Lower lobe of right lung (tissue), 2 donors: Measurements from ENCODE around the gene CHD6. TPM values are rescaled to one million over a fixed set of nuclear protein-coding genes. Genes with fewer than 3 reads are reported as not detected.
A peak's percentile ranks its signal among the peaks of the same experiment; 100 is the strongest.

Experiments
- ATAC-seq, 2 donors: fragments of 200-7000 bp; cut with Tn5 transposase; one replicate each; pipeline ENCODE4 v1.9.1; 2020 to 2022; ENCODE audit warnings: mild to moderate bottlenecking in 2 of 2, moderate library complexity in 2 of 2
- DNase-seq: peaks from one replicate; pipeline ENCODE4 v3.0.0-alpha.2; 2020
- H3K27ac ChIP-seq: fragments of 200-600 bp; one replicate; pipeline ENCODE4 v1.8.0; 2022
- H3K27me3 ChIP-seq: fragments of 200-600 bp; one replicate; pipeline ENCODE4 v1.8.0; 2022; ENCODE audit warnings: low read depth
- H3K36me3 ChIP-seq: fragments of 200-600 bp; one replicate; pipeline ENCODE4 v1.8.0; 2022; ENCODE audit warnings: mild to moderate bottlenecking
- H3K4me1 ChIP-seq: fragments of 200-600 bp; one replicate; pipeline ENCODE4 v1.8.0; 2022
- H3K4me3 ChIP-seq: fragments of 200-600 bp; one replicate; pipeline ENCODE4 v1.8.0; 2022; ENCODE audit warnings: mild to moderate bottlenecking
- H3K9me3 ChIP-seq: fragments of 200-600 bp; one replicate; pipeline ENCODE4 v1.8.0; 2022
- intact Hi-C: fragments of 100-400 bp; cut with DNase I; formaldehyde crosslinking; loops from one replicate; pipeline ENCODE4 v1.11.0; 2022
- total RNA-seq: library from RNA; stranded (reverse); fragmentation: NEBNext Ultra II Directional; extraction: Animal tissue kit (Norgen Biotek cat#: 25700); gene quantifications from one replicate; pipeline ENCODE4 v1.2.1, GENCODE V29; 2021
- TF ChIP-seq, protein P1 (sequence below): fragments of 200-600 bp; IDR thresholded peaks from one replicate; pipeline ENCODE4 v1.8.0; 2022; ENCODE audit warnings: antibody characterized with exemption, mild to moderate bottlenecking
- donor health status: DM: no; HTN: yes; CAD: no; lungs with severe emphysema.

The CHD6 gene
- total RNA-seq, 1 donor from 2014 or later: 43.6 TPM

DNA sequence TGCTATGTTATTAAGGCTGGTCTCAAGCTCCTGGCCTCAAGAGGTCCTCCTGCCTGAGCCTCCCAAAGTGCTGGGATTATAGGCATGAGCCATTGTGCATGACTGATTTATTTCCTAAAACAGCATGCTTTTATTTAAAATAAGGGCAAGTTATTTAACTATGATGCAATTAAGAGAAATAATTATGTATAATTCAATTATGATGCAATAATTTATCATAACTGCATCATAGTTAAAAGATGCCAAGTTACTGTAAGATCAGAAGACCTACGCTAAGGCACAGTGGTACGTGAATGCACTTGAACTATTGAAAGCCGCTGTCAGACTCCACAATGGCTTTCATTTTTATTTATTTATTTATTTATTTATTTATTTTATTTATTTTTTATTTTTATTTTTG is 227.3 kb downstream of the CHD6 start:
- TF ChIP-seq, protein P1, sequence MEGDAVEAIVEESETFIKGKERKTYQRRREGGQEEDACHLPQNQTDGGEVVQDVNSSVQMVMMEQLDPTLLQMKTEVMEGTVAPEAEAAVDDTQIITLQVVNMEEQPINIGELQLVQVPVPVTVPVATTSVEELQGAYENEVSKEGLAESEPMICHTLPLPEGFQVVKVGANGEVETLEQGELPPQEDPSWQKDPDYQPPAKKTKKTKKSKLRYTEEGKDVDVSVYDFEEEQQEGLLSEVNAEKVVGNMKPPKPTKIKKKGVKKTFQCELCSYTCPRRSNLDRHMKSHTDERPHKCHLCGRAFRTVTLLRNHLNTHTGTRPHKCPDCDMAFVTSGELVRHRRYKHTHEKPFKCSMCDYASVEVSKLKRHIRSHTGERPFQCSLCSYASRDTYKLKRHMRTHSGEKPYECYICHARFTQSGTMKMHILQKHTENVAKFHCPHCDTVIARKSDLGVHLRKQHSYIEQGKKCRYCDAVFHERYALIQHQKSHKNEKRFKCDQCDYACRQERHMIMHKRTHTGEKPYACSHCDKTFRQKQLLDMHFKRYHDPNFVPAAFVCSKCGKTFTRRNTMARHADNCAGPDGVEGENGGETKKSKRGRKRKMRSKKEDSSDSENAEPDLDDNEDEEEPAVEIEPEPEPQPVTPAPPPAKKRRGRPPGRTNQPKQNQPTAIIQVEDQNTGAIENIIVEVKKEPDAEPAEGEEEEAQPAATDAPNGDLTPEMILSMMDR: no peak
- H3K9me3 ChIP-seq: no peaks in the 10 kb centered on the region
- intact Hi-C loops: no loop called here
- ATAC-seq: no peak
- no peaks in the 10 kb centered on the region for H3K36me3 ChIP-seq
- DNase-seq: no peak
- no peak overlapping the region for H3K27ac ChIP-seq
- H3K4me3 ChIP-seq: no peak overlapping the region
- H3K4me1 ChIP-seq: no peaks in the 10 kb centered on the region
- H3K27me3 ChIP-seq: no peaks in the 10 kb centered on the region

GRCh38 chr20:41387444-41387851 is 230.7 kb downstream of the CHD6 start:
- Histone ChIP-seq H3K4me1 (no peaks in the 10 kb centered on the region), H3K36me3 (no peaks in the 10 kb centered on the region), H3K9me3 (no peaks in the 10 kb centered on the region), H3K4me3 (no peak overlapping the region), H3K27me3 (no peaks in the 10 kb centered on the region), H3K27ac (no peak overlapping the region)
- ATAC-seq (no peak), DNase-seq (peak; percentile 35)
- intact Hi-C loops: no loop called here
- TF ChIP-seq, protein P1: no peak

DNA sequence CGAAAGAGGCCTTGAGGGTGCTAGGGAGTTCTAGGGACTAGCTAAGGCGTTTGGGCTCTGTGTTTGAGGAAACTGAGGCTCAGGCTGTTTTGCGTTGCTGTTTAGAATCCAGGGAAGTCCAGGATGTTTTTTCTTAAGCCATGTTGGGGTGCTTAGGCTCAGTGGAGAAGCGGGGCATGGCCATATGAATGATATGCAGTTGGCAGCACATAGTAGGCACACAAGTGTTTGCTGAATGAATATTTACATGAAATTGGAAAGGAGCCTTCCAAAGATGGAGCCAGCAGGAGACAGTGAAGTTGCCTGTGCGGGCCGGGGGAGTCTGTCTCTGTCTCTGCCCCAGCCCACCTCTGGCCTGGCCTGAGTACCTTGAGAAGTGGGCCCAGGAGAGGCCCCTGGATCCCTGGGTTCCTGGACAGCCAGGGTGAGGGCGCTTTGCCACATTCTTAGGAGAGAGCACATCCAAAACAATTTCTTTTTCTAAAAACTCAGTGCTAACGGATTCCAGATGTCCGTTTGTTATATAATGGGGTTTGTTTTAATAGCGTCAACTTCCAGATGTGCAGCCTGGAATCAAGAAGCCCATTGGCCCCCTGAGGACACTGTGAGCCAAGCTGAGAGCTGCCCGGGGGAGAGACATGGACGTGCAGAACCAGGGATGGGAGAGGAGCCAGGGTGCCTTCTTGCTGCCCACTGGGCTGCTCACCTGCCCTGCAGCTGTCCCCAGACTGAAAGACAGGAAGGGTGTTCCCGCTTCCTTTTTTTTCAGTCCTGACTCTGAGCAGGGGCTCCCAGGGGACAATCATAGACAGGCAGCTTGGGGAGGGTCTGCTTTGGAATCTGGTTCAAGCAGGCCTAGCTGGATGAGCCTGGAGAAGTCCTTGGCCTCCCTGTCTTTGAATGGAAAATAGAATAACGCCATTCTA is 231.4 kb downstream of the CHD6 start:
- ATAC-seq (peak in 1 of 2 donors; percentile 32), DNase-seq (peak; percentile 32)
- Histone ChIP-seq H3K4me3 (no peak overlapping the region), H3K36me3 (no peaks in the 10 kb centered on the region), H3K4me1 (no peaks in the 10 kb centered on the region), H3K27me3 (no peaks in the 10 kb centered on the region), H3K27ac (no peak overlapping the region), H3K9me3 (no peaks in the 10 kb centered on the region)
- intact Hi-C loops: no loop called here
- TF ChIP-seq, protein P1: no peak

- no peaks in the 10 kb centered on the region for H3K36me3 ChIP-seq
- no peak overlapping the region for H3K4me3 ChIP-seq
- no peak for DNase-seq
- ATAC-seq: no peak
- peaks cover 8% of the 10 kb centered on the region for H3K27me3 ChIP-seq
- intact Hi-C loops: no loop called here
- no peaks in the 10 kb centered on the region for H3K9me3 ChIP-seq
- no peaks in the 10 kb centered on the region for H3K4me1 ChIP-seq
- no peak overlapping the region for H3K27ac ChIP-seq
- TF ChIP-seq, protein P1: no peak
Observed at GRCh38 chr20:41382791-41383305, 235.3 kb downstream of the CHD6 start.

DNA sequence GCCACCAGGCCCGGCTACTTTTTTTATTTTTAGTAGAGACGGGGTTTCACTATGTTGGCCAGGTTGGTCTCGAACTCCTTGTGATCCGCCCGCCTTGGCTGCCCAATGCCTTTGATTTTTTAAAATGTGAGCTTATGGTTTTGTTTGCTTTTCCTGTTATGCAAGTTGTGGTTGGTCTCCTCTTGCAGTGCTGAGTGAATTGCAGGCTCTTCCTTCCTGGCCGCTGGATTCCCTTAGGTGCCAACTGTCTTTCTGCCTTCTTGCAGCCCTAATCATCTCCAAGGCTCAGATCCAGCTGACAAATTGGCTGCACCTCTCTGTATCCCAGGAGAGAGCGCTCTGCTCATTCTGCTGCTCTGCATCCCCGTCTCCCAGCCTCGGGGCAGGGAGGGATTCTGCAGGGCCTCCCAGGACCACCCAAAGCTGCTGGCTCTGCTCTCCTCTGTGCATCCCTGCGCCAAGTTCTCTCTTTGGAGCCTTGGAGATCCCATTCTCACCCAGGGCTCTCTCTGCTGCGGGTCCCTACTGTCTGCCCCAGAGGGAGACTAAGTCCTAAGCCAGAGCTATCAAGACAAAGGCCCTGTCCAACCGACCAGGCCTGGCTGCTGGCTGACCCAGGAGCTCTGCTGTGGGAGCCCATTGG is 237.5 kb downstream of the CHD6 start:
- ATAC-seq: no peak
- intact Hi-C loops: no loop called here
- no peak for DNase-seq
- H3K36me3 ChIP-seq: no peaks in the 10 kb centered on the region
- H3K27ac ChIP-seq: no peak overlapping the region
- no peak overlapping the region for H3K4me3 ChIP-seq
- no peaks in the 10 kb centered on the region for H3K9me3 ChIP-seq
- H3K4me1 ChIP-seq: no peaks in the 10 kb centered on the region
- H3K27me3 ChIP-seq: peaks cover 8% of the 10 kb centered on the region
- TF ChIP-seq, protein P1: no peak
